H9 (cell line): ENCODE data around the gene KCND2. TPM values are rescaled to one million over a fixed set of nuclear protein-coding genes. Genes with fewer than 3 reads are reported as not detected.

Experiments
- DNase-seq: peaks from one replicate; pipeline ENCODE4 v3.0.0-alpha.2; 2017
- H2AFZ ChIP-seq: one replicate; pipeline ENCODE4 v1.6.1; 2013; ENCODE audit warnings: mild to moderate bottlenecking, low read length, control low read depth, moderate library complexity
- H2AK5ac ChIP-seq: 2 replicates; pipeline ENCODE4 v1.6.1; 2013; ENCODE audit warnings: low read length, control low read depth, mixed read lengths; ENCODE audit not compliant: insufficient read length
- H2BK120ac ChIP-seq: one replicate; pipeline ENCODE4 v1.6.1; 2013; ENCODE audit warnings: low read depth, mild to moderate bottlenecking, low read length, control low read depth, inconsistent platforms; ENCODE audit not compliant: poor library complexity, severe bottlenecking
- H2BK12ac ChIP-seq: 2 replicates; pipeline ENCODE4 v1.6.1; 2013; ENCODE audit warnings: low read length, control low read depth, mixed read lengths, low read depth; ENCODE audit not compliant: insufficient read length
- H2BK15ac ChIP-seq: 2 replicates; pipeline ENCODE4 v1.6.1; 2013; ENCODE audit warnings: low read depth, low read length, control low read depth
- H2BK20ac ChIP-seq: one replicate; pipeline ENCODE4 v1.6.1; 2013; ENCODE audit warnings: low read depth, mild to moderate bottlenecking, low read length, control low read depth, inconsistent platforms; ENCODE audit not compliant: poor library complexity, severe bottlenecking
- H2BK5ac ChIP-seq: 2 replicates; pipeline ENCODE4 v1.6.1; 2013; ENCODE audit warnings: low read length, control low read depth, mixed read lengths; ENCODE audit not compliant: insufficient read length
- H3K14ac ChIP-seq: 2 replicates; pipeline ENCODE4 v1.6.1; 2013; ENCODE audit warnings: low read length, control low read depth; ENCODE audit not compliant: insufficient read depth
- H3K18ac ChIP-seq: 2 replicates; pipeline ENCODE4 v1.6.1; 2013; ENCODE audit warnings: low read depth, mild to moderate bottlenecking, mixed read lengths, low read length, control low read depth; ENCODE audit not compliant: insufficient read length
- H3K23ac ChIP-seq: 2 replicates; pipeline ENCODE4 v1.6.1; 2013; ENCODE audit warnings: low read length, control low read depth, mixed read lengths, low read depth; ENCODE audit not compliant: insufficient read length
- H3K23me2 ChIP-seq: 2 replicates; pipeline ENCODE4 v1.6.1; 2013; ENCODE audit warnings: low read depth, mild to moderate bottlenecking, mixed read lengths, low read length, control low read depth; ENCODE audit not compliant: insufficient read length, poor library complexity, severe bottlenecking
- H3K27ac ChIP-seq: 2 replicates; pipeline ENCODE4 v1.5.1; 2013; ENCODE audit warnings: low read length, control low read depth, mixed read lengths, low read depth; ENCODE audit not compliant: insufficient read length
- H3K27me3 ChIP-seq: 2 replicates; pipeline ENCODE4 v1.6.1; 2013; ENCODE audit warnings: low read length, control low read depth, inconsistent platforms; ENCODE audit not compliant: insufficient read depth
- H3K4ac ChIP-seq: 2 replicates; pipeline ENCODE4 v1.6.1; 2013; ENCODE audit warnings: low read depth, mild to moderate bottlenecking, control low read depth, inconsistent platforms, low read length, moderate library complexity
- H3K4me1 ChIP-seq: 2 replicates; pipeline ENCODE4 v1.6.1; 2013; ENCODE audit warnings: low read length, control low read depth, inconsistent platforms; ENCODE audit not compliant: insufficient read depth
- H3K4me2 ChIP-seq: 2 replicates; pipeline ENCODE4 v1.6.1; 2013; ENCODE audit warnings: low read length, control low read depth, mixed read lengths; ENCODE audit not compliant: insufficient read length, insufficient read depth
- H3K56ac ChIP-seq: 2 replicates; pipeline ENCODE4 v1.6.1; 2013; ENCODE audit warnings: low read depth, mild to moderate bottlenecking, mixed read lengths, low read length, control low read depth; ENCODE audit not compliant: insufficient read length
- H3K79me1 ChIP-seq: 2 replicates; pipeline ENCODE4 v1.6.1; 2013; ENCODE audit warnings: low read depth, mild to moderate bottlenecking, moderate library complexity, low read length, control low read depth, inconsistent platforms; ENCODE audit not compliant: insufficient read depth, poor library complexity, severe bottlenecking
- H3K79me2 ChIP-seq: 2 replicates; pipeline ENCODE4 v1.6.1; 2013; ENCODE audit warnings: low read length, control low read depth, inconsistent platforms; ENCODE audit not compliant: insufficient read depth
- H3K9ac ChIP-seq: 2 replicates; pipeline ENCODE4 v1.6.1; 2013; ENCODE audit warnings: low read length, control low read depth, mixed read lengths; ENCODE audit not compliant: insufficient read length; ENCODE audit errors: extremely low read depth
- H3K9me3 ChIP-seq: one replicate; pipeline ENCODE4 v1.6.1; 2013; ENCODE audit warnings: low read depth, low read length, inconsistent platforms; ENCODE audit not compliant: control insufficient read depth
- H3T11ph ChIP-seq: one replicate; pipeline ENCODE4 v1.6.1; 2013; ENCODE audit warnings: mild to moderate bottlenecking, low read length, control low read depth, inconsistent platforms
- H4K20me1 ChIP-seq: one replicate; pipeline ENCODE4 v1.6.1; 2013; ENCODE audit not compliant: control insufficient read depth, insufficient read length, insufficient read depth
- H4K5ac ChIP-seq: 2 replicates; pipeline ENCODE4 v1.6.1; 2013; ENCODE audit warnings: low read depth, mild to moderate bottlenecking, mixed read lengths, low read length, control low read depth; ENCODE audit not compliant: insufficient read length
- H4K8ac ChIP-seq: replicated peaks from 2 replicates; pipeline ENCODE4 v1.6.1; 2013; ENCODE audit warnings: low read length, control low read depth, mixed read lengths, low read depth; ENCODE audit not compliant: insufficient read length
- H4K91ac ChIP-seq: 2 replicates; pipeline ENCODE4 v1.6.1; 2013; ENCODE audit warnings: low read depth, mild to moderate bottlenecking, moderate library complexity, mixed read lengths, low read length, control low read depth; ENCODE audit not compliant: insufficient read length
- H3K27ac Mint-ChIP-seq, 3 experiments: 2 replicates in 2 of 3; 3 replicates in 1 of 3; pipeline ENCODE4 v1.8.0; 2020 to 2021; ENCODE audit warnings: mixed read lengths in 3 of 3, mild to moderate bottlenecking in 1 of 3, moderate library complexity in 1 of 3
- H3K27me3 Mint-ChIP-seq: 2 replicates; pipeline ENCODE4 v1.8.0; 2021; ENCODE audit warnings: low read depth, mild to moderate bottlenecking, moderate library complexity, mixed read lengths
- H3K36me3 Mint-ChIP-seq, 3 experiments: 2 replicates in 2 of 3; 3 replicates in 1 of 3; pipeline ENCODE4 v1.8.0; 2020 to 2021; ENCODE audit warnings: low read depth in 3 of 3, mixed read lengths in 3 of 3; ENCODE audit not compliant: insufficient read depth in 1 of 3
- H3K4me1 Mint-ChIP-seq, 2 experiments: 2 replicates each; pipeline ENCODE4 v1.8.0; 2020; ENCODE audit warnings: mixed read lengths in 2 of 2
- H3K4me3 Mint-ChIP-seq, 2 experiments: 2 replicates in 1 of 2; 3 replicates in 1 of 2; pipeline ENCODE4 v1.8.0; 2020 to 2021; ENCODE audit warnings: mild to moderate bottlenecking in 2 of 2, mixed read lengths in 2 of 2, moderate library complexity in 1 of 2
- H3K9me3 Mint-ChIP-seq, 2 experiments: 2 replicates in 1 of 2; 3 replicates in 1 of 2; pipeline ENCODE4 v1.8.0; 2020; ENCODE audit warnings: mild to moderate bottlenecking in 2 of 2, mixed read lengths in 2 of 2, moderate library complexity in 1 of 2
- WGBS: extraction: QIAGEN DNeasy Blood & Tissue Kit; methylation state at CpG from one replicate; pipeline ENCODE4 v1.1.7; 2013; ENCODE audit warnings: missing lambda C conversion rate, low lambda C conversion rate, mixed read lengths; ENCODE audit not compliant: insufficient read length; ENCODE audit errors: extremely low coverage; 5-methylcytosine and 5-hydroxymethylcytosine counted together
- total RNA-seq: library from RNA; stranded (reverse); gene quantifications from 2 replicates; pipeline ENCODE4 v1.2.1, GENCODE V29; 2021
- TF ChIP-seq, protein P1 (sequence below): fragments of 200-600 bp; sonication (generic); conservative IDR thresholded peaks from 3 replicates; pipeline ENCODE4 v1.8.0; 2021; ENCODE audit warnings: antibody characterized with exemption, mild to moderate bottlenecking

The KCND2 gene
- total RNA-seq, 1 experiment from 2014 or later: 6.4 TPM

DNA sequence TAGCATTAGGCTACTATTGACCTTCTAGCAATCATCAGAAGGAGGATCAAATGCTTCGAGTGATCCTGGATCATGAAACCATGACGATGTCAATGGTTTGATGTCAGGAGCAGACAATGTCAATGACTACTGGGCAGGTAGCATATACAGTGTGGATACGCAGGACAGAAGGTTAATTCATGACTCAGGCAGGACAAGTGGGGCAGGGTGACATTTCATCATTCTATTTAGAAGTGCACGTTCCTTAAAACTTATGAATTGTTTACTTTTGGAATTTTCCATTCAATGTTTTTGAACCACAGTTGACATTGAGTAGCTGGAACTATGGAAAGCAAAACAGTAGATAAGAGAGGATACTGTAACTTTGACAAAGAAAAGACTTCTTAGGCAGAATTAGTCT is 444.2 kb downstream of the KCND2 start:
- Histone ChIP-seq H3K14ac (no peak overlapping the region), H3K79me2 (no peaks in the 10 kb centered on the region), H2BK5ac (no peak overlapping the region), H3K23ac (no peak overlapping the region), H2AFZ (no peak overlapping the region), H4K20me1 (no peaks in the 10 kb centered on the region), H3K9me3 (no peaks in the 10 kb centered on the region), H2AK5ac (no peak overlapping the region), H3K56ac (no peak overlapping the region), H2BK20ac (no peak overlapping the region), H3T11ph (no peak overlapping the region), H2BK15ac (no peak overlapping the region), H3K4me2 (no peak overlapping the region), H3K27ac (no peak overlapping the region), H4K8ac (no peak overlapping the region), H3K4me1 (no peaks in the 10 kb centered on the region), H3K4ac (no peak overlapping the region), H3K23me2 (no peaks in the 10 kb centered on the region), H4K5ac (no peak overlapping the region), H3K79me1 (no peaks in the 10 kb centered on the region), H3K18ac (no peak overlapping the region), H3K9ac (no peak overlapping the region), H4K91ac (no peak overlapping the region), H2BK120ac (no peak overlapping the region), H2BK12ac (no peak overlapping the region), H3K27me3 (no peaks in the 10 kb centered on the region)
- H3K36me3 Mint-ChIP-seq: no peaks in the 10 kb centered on the region
- no peak overlapping the region for H3K4me3 Mint-ChIP-seq
- TF ChIP-seq, protein P1, sequence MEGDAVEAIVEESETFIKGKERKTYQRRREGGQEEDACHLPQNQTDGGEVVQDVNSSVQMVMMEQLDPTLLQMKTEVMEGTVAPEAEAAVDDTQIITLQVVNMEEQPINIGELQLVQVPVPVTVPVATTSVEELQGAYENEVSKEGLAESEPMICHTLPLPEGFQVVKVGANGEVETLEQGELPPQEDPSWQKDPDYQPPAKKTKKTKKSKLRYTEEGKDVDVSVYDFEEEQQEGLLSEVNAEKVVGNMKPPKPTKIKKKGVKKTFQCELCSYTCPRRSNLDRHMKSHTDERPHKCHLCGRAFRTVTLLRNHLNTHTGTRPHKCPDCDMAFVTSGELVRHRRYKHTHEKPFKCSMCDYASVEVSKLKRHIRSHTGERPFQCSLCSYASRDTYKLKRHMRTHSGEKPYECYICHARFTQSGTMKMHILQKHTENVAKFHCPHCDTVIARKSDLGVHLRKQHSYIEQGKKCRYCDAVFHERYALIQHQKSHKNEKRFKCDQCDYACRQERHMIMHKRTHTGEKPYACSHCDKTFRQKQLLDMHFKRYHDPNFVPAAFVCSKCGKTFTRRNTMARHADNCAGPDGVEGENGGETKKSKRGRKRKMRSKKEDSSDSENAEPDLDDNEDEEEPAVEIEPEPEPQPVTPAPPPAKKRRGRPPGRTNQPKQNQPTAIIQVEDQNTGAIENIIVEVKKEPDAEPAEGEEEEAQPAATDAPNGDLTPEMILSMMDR: no peak
- H3K27me3 Mint-ChIP-seq: no peaks in the 10 kb centered on the region
- no peak overlapping the region for H3K27ac Mint-ChIP-seq
- WGBS: no CpG with 5 or more reads among the region's 4 CpGs
- H3K4me1 Mint-ChIP-seq: peaks cover 18 to 30% of the 10 kb centered on the region in 2 experiments
- DNase-seq: no peak
- H3K9me3 Mint-ChIP-seq: no peaks in the 10 kb centered on the region
